Measurements from ENCODE around the gene TRIM24.

TRIM24 gene

GRCh38 chr7:138538518-138538917 lies 78.5 kb downstream of the TRIM24 start:
- DNase-seq (ENCODE audit: low read depth in 1 of 2, low spot score in 1 of 2), result no peak

GRCh38 chr7:138538997-138539644 lies 79.1 kb downstream of the TRIM24 start:
- no peak for DNase-seq (ENCODE audit: low read depth in 1 of 2, low spot score in 1 of 2)

- no peak for DNase-seq (ENCODE audit: low read depth in 1 of 2, low spot score in 1 of 2)
Observed at GRCh38 chr7:138542183-138542582, 82.1 kb downstream of the TRIM24 start.

GRCh38 chr7:138543739-138544138 lies 83.7 kb downstream of the TRIM24 start:
- DNase-seq (ENCODE audit: low read depth in 1 of 2, low spot score in 1 of 2), result no peak

- no peak for DNase-seq (ENCODE audit: low read depth in 1 of 2, low spot score in 1 of 2)
Observed at GRCh38 chr7:138545123-138545522, 85.1 kb downstream of the TRIM24 start.

GRCh38 chr7:138546064-138546619 lies 86.1 kb downstream of the TRIM24 start:
- DNase-seq (ENCODE audit: low read depth in 1 of 2, low spot score in 1 of 2), result no peak

GRCh38 chr7:138546829-138547228 lies 86.8 kb downstream of the TRIM24 start:
- no peak for DNase-seq (ENCODE audit: low read depth in 1 of 2, low spot score in 1 of 2)

GRCh38 chr7:138549082-138549481 lies 89.0 kb downstream of the TRIM24 start:
- no peak for DNase-seq (ENCODE audit: low read depth in 1 of 2, low spot score in 1 of 2)

GRCh38 chr7:138550337-138550736 lies 90.3 kb downstream of the TRIM24 start:
- DNase-seq (ENCODE audit: low read depth in 1 of 2, low spot score in 1 of 2), result no peak

- no peak for DNase-seq (ENCODE audit: low read depth in 1 of 2, low spot score in 1 of 2)
Observed at GRCh38 chr7:138551102-138551501, 91.0 kb downstream of the TRIM24 start.

- DNase-seq (ENCODE audit: low read depth in 1 of 2, low spot score in 1 of 2), result no peak
Observed at GRCh38 chr7:138553805-138554204, 93.7 kb downstream of the TRIM24 start.

GRCh38 chr7:138554674-138555073 lies 94.6 kb downstream of the TRIM24 start:
- no peak for DNase-seq (ENCODE audit: low read depth in 1 of 2, low spot score in 1 of 2)

- DNase-seq (ENCODE audit: low read depth in 1 of 2, low spot score in 1 of 2), result no peak
Observed at GRCh38 chr7:138555684-138556083, 95.6 kb downstream of the TRIM24 start.

GRCh38 chr7:138556771-138557484 lies 96.9 kb downstream of the TRIM24 start:
- DNase-seq (ENCODE audit: low read depth in 1 of 2, low spot score in 1 of 2), result no peak

GRCh38 chr7:138559448-138559847 lies 99.4 kb downstream of the TRIM24 start:
- no peak for DNase-seq (ENCODE audit: low read depth in 1 of 2, low spot score in 1 of 2)

- no peak for DNase-seq (ENCODE audit: low read depth in 1 of 2, low spot score in 1 of 2)
Observed at GRCh38 chr7:138563808-138564207, 103.7 kb downstream of the TRIM24 start.

- no peak for DNase-seq (ENCODE audit: low read depth in 1 of 2, low spot score in 1 of 2)
Observed at GRCh38 chr7:138564365-138564764, 104.3 kb downstream of the TRIM24 start.

GRCh38 chr7:138565071-138565450 lies 105.0 kb downstream of the TRIM24 start:
- no peak for DNase-seq (ENCODE audit: low read depth in 1 of 2, low spot score in 1 of 2)

GRCh38 chr7:138565451-138566114 lies 105.5 kb downstream of the TRIM24 start:
- DNase-seq (ENCODE audit: low read depth in 1 of 2, low spot score in 1 of 2), result no peak

- DNase-seq (ENCODE audit: low read depth in 1 of 2, low spot score in 1 of 2), result no peak
Observed at GRCh38 chr7:138568655-138569054, 108.6 kb downstream of the TRIM24 start.

GRCh38 chr7:138569418-138569817 lies 109.4 kb downstream of the TRIM24 start:
- DNase-seq (ENCODE audit: low read depth in 1 of 2, low spot score in 1 of 2), result no peak

GRCh38 chr7:138570715-138571114 lies 110.7 kb downstream of the TRIM24 start:
- DNase-seq (ENCODE audit: low read depth in 1 of 2, low spot score in 1 of 2), result no peak
